Measurements from ENCODE around the gene ANXA6.
"Not testable (repeated sequence)": the region's sequence is repeated elsewhere in the genome, so short reads cannot be mapped to it uniquely, and the experiment has no call there.

Gene ANXA6

DNA sequence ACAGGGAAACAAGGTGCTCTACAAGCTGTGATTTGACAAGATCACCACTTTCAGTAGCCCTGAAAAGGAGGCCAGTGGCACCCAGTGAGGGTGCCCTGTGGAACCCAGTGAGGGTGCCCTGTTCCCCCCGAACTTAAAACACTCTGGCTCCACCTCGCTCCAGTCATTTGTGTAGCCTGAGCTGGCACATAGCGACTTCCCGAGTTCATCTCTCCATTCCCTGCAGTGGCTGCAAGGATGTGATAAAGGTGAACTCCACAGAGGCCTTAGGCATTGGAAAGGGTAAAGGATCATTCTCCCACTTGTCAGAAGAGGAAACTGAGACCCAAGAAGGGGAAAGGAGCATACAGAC, 21.9 kb upstream of the ANXA6 start:
- DNase-seq = no peak

DNA sequence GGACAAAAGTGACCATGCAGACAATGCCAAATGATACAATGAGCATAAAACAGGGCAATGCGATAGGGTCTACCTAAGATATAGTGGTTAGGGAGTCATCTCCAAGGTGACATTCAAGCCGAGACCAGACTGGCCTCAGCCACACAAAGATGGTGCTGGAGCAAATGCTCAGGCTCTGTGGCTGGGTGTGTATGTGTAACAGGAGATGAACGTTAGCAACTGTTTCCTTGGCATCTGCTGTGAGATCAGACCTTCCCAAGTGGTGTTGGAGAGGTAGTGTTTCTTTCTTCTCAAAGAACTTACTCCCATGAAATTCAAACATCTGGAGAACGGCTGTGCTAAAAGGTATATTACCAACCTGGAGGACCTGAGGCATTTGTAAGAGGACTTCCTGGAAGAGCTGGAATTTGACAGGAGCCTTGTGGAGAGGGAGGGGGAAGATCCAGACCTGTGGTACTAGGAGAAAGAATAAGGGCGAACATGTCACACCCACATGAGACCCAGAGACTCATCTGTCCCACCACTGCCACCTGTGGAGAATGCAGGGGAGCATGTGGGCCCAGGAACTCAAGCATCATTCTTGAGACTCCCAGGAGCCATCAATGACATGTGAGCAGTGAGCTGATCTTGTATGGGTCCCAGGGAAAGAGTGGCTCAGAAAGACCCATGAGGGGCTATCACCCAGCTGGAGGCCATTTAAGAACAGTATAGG, 21.4 kb upstream of the ANXA6 start:
- no peak for DNase-seq

DNA sequence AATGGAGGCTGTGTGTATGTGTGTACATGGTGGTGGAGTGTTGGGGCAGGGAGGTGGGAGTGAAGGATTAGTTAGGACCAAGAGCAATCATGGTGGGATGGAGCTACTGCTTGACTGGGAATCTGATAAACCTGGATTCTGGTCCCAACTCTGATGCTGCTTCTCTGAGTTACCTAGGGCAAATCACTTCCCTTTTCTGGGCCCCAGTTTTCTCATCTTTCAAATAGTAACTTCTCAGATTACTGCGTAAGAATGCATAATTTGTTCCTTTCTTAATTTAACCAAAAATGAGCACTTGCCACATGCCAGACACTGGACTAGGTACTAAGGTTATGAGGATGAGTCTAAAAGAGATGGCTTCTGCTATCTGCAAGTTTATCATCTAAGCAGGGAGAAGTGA, 20.8 kb upstream of the ANXA6 start:
- no peak for DNase-seq

DNA sequence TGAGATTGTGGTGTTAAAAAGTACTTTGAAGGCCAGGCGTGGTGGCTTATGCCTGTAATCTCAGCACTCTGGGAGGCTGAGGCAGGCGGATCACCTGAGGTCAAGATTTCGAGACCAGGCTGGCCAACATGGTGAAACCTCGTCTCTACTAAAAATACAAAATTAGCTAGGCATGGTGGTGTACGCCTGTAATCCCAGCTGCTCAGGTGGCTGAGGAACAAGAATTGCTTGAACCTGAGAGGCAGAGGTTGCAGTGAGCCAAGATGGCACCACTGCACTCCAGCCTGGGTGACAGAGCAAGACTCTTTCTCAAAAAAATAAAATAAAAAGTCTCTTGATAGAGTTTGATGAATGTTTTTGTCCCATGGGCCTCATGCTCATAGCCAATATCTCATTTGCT, 18.7 kb upstream of the ANXA6 start:
- not testable (repeated sequence) for DNase-seq

DNA sequence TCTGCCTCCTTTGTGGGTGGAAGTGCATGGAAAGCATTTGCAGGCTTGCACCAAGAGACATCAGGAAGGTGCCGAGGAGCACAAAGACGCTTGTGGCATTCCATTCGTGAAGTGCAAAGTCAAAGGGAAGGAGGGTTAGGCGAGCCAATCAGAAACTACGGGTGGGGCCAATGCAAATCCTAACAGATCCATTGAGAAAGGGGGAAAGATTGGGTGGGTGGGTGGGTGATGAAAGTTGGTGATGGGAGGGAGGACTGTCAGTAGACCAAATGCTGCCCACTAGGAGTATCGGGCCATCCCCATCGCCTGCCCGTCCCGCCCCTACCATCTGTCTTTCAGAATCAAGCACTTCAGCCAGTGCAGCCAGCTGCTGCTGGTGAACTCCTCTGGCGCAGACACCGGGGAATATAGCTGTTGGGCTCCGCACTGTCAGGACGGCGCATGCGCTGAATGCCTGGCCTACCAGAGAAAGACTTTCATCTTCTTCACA, 17.1 kb upstream of the ANXA6 start:
- no peak for DNase-seq

DNA sequence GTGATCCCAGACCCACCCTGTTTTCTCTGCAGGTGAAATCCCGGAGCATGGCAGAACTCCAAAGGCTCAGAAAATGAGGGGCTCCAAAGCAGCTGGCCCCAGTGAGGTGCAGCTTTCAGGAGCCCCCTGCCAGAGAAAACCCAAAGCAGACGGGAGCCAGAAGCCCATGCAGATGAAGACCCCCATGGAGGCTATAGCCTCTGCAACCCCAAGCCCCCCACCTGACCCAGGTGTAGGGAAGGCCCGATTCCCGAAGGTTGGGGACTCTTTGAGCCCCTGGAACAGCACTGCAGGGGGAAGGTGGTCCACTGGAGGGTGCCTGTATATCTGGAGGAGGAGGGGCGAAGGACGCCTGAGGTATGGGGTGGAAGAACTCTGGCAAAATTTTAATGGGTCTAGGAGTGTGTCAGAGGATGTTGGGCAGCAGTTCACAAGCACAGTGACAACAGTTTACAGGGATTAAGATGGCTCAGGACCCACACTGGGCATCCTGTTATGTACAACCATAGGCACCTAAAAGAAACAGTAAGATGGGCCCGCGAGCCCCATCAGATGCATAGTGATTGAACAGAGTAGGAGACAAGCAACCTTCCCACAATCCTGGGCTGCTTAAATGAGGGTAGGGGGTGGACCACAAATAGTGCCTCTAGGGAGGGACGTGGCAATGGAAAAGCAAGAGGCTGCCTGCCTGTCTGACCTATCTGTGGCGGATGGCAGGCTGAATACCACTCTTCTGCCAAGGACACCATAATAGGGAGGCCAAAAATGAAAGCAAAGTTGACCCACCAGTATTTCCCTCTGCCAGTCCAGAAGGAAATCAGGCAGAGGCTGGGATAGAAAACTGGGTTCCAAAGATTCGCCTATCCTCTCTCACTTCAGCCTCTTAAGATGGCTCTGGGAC, 16.4 kb upstream of the ANXA6 start:
- no peak for DNase-seq

DNA sequence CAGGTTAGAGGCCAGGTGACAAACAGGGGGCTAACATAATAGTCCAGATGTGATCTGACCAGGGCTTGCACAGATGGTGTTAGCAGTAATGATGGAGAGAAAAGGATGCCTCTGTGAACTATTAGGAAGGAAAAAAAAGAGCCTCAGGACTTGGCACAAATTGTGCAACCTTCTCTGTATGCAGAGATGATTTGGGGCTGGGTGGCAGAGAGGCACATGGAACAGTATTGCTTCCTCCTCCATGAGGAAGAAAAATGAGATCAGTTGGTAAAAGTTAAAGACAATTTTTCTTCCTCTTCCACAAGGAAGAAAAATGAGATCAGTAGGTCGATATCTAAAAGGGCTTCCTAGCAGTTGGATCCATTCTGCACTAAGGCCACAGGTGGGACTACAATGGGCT, 13.9 kb upstream of the ANXA6 start:
- no peak for DNase-seq

DNA sequence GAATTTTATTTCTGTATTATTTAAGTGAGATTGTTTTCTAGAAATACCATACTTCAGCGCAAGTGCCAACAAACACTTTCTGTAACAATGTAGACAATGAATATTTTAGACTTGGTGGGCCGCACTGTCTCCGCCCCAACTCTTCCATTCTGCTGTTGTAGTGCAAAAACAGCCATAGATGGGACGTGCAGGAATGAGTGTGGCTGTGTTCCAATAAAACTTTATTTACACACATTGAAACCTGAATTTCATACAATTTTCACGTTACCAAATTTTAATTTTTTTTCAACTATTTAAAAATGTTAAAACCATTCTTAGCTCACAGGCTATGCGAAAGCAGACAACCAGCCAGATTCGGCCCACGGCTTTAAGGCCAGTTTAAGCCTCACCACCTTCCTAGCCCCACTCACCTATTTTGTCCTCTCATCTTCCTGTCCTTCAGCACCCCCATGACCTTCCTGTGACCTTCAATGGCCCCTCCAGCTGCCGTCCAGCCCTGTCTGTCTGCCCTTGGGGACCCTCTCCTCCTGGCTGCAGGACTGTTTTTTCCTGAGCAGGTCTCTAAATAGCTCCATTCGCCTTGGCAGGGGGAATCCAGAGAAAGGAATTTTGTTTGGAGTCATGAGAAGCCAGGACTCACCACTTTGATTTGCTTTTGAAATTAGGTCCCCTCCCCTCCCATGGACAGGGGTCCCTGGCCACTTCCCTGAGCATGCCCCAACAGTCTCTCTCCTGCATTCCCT, 11.2 kb upstream of the ANXA6 start:
- no peak for DNase-seq

DNA sequence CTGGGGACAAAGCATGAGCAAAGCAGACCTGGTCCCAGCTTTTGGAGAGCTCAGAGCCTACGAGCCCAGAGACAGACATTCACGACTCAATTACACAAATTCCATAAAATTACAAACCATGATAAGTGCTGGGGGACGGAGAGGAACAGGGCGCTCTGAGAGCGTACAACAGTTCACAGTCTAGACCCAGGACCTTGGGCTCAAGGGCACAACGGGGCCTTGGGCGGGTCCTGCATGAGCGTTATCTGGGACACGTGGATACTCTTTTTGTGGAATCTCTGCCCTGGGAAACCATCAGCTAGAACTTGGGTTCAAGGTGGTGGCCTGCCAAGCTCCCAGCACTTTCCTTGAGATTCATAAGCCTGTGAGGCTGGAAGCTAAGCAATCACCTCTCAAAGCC, 9.4 kb upstream of the ANXA6 start:
- DNase-seq = no peak

DNA sequence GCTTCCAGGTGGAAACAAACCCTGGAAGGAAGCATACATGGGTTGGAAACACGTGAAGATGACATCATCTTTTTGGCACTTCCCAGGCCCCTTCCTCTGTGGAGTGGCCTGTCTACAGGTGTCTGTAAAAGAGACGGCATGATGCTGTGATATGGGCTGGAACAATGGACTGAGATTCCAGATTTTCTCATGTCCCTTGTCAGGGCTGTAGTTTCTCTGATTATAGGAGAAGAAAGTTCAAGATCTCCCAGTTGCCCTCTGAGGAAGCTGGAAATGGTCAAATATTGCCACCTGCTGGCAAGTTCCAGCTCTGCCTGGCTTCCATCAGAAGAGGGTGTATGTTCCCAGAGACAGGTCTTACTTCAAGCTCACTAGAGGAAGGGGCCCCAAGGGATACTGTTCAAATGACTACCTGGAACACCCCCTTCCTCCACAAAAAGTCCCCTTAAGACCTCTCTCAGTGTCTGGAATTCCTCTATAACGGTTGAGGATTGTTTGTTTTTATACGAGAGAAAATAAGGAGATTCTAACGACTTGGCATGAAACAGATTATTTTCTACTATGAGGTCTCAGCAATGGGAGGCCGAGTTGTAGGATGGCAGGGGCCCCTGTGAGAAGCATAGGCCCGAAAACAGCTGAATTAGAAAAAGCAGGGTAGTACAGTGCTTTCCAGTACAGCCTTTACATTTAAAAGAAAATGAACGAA, 7.3 kb upstream of the ANXA6 start:
- peak; percentile 23 to 59 for DNase-seq

DNA sequence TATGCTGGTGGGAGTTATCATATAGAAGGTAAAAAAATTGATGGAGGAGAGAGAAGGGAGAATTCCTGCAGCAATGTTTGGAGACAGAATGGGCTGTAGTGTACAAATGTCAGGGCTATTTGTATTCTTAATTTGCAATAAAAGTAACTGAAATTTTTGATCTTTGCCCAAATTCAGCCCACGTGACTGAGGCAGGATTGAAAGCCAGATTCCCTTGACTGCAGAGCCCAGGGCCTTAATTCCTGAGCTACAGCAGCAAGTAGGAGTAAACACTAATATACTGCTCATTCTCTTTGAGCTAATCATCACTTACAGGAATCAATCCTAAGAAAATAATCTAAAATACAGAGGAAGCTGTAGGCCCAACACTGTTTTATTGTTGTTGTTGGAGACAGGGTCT, 5.2 kb upstream of the ANXA6 start:
- no peak for DNase-seq

DNA sequence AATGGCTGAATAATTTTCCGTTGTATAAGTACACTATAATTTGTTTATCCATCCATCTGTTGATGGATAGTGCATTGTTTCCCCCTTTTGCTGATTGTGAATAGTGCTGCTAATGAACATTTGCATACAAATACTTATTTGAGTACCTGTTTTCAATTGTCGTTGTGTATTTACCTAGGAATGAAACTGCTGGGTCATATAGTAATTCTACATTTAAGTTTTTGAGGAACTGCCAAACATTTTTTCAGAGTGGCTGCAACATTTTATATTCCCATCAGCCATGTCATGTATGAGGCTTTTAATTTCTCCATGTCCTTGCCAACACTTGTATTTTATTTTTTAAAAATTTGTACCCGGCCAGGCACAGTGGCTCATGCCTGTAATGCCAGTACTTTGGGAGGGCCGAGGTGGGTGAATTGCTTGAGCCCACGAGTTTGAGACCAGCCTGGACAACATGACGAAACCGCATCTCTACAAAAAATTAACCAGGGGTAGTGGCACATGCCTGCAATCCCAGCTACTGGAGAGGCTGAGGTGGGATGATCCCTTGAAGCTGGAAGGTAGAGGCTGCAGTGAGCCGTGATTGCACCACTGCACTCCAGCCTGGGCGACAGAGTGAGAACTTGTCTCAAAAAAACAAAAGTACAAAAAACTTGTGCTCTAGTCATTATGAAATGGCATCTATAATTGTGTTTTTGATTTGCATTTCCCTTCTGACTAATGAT, 2.2 kb upstream of the ANXA6 start:
- DNase-seq = no peak

DNA sequence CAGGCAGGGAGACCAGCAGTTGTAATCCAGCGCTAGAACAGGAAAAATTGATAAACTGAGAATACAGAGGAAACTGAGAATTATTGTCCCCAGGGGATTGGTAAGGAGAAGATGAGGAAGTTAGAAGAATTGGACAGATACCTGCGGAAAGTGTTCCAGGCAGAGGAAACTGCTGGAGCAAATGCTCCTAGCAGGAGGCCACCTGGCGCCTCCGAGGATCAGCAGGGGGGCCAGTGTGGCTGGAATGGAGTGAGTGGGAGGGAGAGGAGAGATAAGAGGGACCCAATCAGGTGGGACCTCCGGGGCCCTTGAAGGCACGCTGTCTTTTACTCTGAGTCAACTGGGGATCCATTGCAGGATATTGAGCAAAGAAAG, 695 bp upstream of the ANXA6 start:
- no peak for DNase-seq

DNA sequence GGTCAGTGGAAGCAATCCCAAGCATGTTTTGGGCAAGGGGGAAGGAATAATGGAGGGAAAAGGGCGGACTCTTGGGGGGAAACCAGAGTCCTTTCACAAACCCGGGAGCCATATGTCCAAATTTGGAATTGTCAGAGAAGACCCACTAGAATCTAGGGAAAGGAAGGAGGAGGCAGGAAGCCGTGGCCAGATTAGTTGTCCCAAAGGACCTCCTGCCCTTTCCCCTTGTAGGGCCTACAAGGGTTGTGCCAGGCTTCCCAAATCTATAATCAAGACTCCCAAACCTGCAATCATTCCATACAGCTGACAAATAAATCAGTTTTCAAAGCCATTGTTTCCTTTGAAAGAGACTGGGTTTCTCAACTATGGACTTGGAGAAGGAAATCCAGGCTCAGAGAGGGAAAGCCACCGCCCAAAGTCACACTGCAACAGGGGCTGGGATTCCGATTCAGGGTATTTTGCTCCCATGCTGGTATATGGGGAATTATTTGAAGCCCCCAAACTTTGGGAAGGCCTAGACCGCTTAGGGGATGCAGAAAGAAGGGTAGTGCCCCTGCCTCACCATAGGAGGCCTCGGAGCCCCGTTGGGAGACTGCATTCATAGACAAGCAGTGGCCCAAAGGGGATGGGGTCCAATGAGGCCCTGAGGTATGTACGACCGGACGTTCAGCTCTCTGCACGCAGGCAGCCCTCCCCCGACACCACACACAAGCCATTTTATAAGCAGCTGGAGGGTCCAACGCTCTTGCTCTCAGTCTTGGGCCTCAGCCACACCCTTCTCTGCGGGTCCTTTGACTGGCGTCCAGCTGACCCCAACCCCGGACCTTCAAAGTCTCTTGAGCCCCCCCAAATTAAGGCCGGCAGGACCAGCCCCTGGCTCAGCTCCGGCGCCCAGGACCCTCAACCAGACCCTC, 815 bp downstream of the ANXA6 start:
- no peak for DNase-seq

DNA sequence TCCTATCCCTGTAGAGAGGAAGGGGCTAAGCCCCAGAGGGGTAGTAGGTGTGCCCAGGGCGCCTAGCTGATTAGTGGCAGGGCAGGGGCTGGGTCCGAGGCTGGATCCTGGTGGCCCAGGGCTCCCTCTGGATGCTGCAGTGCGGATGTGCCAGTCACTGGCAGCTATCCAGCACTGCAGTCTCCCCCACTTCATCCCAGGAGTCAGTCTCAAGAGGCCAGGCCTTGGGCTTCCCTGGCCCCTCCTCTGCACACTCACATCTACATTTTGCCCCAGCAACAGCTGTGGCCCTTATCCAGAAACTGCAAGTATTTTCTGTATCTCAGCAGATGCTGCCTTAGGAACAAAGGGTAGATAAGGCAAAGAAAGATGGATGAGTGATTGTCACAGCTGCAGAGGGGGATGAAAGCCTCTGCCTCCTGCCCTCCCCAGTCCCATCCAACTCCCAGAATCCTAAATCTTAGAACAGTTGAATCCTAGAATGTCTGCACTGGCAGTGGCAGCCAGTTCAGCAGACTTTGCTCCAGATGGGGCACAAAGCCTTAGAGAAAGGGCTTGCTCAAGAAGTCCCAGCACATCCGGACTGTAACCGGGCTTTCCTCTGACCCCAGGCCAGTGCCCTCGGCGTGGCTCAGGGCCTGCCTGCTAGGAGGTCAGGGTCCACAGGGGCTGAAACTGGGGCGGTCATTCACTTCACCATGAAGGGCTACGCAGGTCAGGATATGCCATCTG, 1.6 kb downstream of the ANXA6 start:
- DNase-seq = no peak

DNA sequence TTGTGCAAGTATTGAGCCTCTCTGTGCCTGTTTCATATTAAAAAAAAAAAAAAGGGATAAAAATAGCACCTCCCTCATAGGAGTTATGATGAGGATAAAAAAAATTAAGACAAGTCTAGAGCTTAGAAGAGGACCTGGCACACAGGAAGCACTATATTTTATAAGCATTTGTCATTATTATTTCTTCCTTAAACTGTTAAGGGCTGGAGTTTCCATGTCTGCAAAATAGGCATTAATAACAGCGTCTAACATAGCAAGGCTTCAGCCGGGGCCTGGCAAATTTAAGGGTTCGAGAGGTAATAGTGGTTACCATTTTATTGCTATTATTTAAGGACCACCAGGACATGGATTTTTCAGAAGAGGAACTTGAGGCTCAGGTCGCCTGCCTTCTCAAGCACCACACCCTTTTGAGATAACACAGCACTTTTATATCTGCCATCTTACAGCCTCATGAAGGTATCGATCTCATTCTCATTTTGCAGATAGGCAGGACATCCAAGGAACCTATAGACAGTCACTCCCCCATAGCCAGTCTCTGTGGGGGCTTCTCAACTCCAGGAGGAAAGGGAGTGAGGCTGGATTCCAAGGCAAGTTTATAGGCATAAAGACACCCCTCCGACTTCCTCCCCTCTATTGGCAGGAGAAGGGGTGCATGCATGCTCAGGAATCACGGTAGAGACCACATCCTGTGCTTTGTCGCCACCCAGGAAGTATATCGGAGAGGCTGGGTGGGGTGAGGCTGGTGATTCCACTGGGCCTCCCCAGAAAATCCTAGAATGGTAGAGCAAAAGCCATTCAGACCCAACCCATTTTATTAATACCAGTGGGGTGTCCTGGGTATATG, 2.4 kb downstream of the ANXA6 start:
- no peak for DNase-seq

DNA sequence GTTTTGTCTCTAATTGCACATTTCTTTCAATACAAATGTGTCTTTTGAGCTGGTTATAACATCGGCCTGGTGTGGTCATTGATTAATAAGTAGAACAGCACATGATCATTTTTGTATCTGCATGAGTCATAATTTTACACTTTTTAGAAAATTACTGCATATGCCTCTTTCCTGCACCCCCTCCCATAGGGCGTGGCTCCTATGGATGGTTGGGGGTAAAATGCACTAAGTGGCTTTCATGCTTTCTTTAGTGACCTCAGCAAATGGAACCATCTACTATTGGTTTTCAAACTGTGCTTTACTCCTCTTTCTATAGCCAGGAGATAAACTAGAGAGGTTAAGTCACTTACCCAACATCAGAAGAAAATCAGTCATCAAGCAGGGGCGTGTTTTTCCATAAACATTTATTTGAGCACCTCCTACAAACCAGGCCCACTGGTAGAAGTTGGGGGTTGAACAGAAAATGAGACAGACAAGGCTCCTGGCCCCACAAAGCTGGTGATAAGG, 3.8 kb downstream of the ANXA6 start:
- no peak for DNase-seq

DNA sequence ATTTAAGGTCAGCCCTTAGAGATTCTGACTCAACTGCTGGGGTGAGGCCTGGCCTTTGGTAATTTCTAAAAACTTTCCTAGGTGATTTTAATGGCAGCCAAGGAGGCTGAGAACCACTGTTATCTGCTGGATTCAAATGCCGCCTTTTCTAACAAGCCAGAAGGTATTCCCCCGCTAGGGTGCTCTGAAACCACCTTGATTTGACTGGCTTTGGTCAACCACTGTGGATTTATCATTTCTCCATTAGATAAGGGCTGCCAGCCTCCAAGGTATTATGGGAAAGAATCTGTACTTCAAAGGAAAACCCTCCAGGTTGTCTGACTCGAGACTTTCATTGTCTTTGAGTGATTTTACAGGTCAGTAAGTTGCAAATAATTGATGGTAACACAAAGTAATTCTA, 4.3 kb downstream of the ANXA6 start:
- DNase-seq = no peak

DNA sequence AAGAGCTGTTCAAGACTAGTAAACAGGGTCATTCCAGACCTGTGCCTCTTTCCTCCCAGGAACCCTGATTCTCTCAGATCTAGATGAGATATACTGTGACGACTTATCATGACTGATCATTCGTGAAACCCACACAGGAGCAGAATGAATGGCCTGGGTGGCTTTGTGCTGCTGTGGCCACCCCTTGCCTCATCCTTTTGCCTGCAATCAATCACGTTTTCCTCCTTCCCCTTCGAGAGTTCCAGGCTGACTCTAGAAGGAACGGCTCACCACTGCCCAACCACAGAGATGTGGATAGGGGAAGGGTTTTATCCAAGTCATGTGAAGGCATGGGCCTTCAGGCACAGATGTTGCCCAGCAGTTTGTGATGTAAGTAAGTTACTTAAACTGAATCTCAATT, 5.8 kb downstream of the ANXA6 start:
- DNase-seq = no peak

Measured in NCI-H2081 (cell line).